Activated effector memory CD4-positive, alpha-beta T cell treated with anti-CD3 and anti-CD28 coated beads, Interleukin-2, amount 50 U/mL, for 16 hours (primary cell): Measurements from ENCODE around the gene MYH11.
"Not testable (repeated sequence)": the region's sequence is repeated elsewhere in the genome, so short reads cannot be mapped to it uniquely, and the experiment has no call there.

ENCODE experiments used
- DNase-seq: peaks from one replicate; pipeline ENCODE4 v3.0.0-alpha.2; 2020

The MYH11 gene

DNA sequence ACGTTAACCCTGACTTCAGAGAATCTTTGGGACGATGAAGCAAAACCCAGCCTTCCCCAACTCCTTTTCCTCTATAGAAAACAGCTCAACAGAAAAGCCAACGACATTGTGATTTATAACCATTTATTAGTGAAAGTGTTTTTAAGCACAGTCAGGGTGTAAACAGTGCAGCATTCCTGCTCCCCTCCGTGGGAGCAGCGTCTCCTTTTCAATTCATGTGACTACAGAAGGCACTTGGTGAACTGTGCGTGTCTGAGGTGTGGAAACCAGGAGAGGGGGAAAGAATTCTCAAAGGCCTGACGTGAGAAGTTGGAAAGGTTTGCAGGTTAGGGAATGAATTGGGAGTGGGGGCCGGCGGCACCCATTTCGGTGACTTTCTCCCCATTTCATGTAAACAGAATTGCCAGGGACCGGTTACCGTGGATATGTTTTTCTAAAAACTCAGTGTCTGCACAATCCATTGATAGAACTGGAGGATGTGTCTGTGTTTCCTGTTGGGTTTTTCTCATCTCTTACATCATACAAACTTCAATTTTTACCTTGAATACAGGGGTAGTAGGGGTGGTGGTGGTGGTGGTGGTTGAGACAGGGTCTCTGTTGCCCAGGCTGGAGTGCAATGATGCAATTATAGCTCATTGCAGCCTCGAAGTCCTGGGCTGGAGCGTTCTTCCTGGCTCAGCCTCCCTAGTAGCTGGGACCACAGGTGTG is 153.6 kb downstream of the MYH11 start:
- DNase-seq = no peak

DNA sequence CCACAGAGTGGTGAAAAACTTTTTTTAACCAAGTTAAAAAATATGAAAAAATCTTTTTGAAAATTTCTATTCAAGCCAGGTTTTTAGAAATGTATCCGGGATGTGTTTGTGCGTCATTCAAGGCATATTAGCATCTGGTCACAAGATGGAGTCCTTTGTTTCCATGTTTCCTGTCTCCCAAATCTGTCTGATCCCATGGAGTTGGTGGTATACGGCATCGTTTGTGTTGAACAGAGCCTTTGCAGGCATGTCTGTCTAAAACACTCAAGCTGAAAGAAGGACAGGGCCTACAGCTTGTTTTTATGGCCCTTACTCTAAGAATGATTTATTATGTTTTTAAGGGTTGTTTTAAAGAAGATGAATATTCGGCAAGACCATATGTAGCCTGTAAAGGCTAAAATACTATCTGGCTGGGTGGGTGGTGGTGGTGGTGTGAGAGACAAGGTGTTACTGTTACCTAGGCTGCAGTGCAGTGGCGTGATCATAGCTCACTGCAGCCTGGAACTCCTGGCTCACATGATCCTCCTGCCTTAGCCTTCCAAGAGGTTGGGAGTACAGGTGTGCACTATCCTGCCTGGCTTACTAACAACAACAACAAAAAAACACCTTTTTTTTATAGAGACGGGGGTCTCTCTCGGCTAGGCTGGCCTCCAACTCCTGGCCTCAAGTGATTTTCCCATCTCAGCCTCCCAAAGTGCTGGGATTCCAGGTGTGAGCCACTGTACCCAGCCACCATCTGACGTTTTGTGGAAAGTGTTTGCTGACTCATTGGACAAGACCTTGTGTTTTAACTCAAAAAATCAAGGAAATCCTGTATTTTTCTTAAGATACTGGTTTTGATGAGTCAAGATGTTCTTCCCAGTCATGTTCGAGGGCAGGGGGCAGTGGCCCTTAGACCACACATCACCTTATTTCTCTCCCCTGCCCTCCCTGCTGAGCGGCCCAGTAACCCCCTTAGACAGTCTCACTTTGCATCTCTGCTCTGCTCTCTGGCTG is 154.6 kb downstream of the MYH11 start:
- DNase-seq = no peak

DNA sequence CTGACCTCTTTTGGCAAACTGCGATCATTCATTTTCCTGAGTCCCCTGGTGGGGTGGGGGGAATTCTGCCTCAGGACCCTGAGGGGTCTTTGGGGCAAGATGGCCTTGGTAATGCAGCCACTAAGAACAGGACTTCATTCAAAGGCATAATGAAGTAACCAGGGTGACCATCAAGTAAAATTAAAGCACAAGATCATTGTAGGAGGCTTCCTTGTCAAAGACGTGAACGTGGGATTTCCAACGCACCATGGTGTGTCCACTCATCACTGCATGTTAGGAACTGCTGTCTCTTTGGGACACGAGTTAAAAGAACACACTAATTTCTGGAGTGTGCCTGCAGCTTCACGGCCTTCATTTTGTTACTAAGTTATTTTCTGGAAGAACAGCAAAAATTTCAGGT is 155.5 kb downstream of the MYH11 start:
- DNase-seq = no peak

DNA sequence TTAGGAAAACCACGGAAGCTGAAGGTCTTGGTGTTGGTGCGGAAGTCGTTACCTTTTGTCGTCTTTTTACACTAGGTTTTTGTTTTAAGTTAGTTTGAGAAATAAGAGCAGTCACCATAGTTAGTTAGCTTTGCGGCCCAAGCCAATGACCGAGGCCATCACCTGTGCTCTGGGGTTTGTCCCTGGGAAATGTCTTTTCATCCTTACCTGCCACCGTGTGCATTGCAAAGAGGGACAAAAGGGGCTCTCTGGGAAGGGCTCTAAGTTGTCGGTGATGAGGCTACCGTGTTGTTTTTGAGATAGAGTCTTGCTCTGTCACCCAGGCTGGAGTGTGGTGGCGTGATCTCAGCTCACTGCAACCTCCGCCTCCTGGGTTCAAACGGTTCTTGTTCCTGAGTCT is 157.0 kb downstream of the MYH11 start:
- DNase-seq = no peak

DNA sequence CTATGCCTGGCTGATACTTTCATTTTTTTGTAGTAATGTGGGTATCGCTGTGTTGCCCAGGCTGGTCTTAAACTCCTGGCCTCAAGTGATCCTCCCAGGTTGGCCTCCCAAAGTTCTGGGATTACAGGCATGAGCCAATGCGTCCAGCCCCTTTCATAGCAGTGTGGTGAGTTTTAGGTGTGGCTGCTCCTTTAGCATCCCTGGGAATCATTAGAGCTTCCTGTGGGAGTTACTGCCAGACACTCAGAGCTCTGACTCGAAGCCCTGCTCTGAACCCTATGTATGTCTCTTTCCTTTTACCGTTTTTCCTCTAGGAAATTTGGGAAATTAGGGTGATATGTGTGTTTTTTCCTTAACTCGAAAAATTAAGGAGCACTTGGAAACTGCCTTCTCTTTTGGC is 162.3 kb downstream of the MYH11 start:
- no peak for DNase-seq

DNA sequence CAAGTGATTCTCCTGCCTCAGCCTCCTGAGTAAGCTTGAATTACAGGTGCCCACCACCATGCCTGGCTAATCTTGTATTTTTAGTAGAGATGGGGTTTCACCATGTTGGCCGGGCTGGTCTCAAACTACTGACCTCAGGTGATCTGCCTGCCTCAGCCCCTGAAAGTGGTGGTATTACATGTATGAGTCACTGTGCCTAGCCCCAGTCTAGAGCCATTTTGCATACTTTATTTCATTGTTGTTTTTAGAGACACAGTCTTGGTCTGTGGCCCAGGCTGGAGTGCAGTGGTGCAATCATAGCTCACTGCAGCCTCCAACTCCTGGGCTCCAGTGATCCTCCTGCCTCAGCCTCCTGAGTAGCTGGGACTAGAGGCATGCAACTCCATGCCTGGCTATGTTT is 164.3 kb downstream of the MYH11 start:
- DNase-seq = not testable (repeated sequence)

DNA sequence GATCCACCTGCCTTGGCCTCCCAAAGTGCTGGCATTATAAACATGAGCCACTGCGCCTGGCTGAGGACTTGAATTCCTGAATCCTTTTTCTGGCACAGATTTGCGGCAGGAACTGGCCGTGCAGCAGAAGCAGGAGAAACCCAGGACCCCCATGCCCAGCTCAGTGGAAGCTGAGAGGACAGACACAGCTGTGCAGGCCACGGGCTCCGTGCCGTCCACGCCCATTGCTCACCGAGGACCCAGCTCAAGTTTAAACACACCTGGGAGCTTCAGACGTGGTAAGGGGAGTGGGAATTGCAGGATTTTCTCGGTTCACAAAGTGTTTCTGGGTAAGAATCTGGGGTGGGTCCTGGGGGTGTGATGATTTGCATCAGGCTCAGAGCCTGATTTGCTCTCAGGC is 165.8 kb downstream of the MYH11 start:
- no peak for DNase-seq

DNA sequence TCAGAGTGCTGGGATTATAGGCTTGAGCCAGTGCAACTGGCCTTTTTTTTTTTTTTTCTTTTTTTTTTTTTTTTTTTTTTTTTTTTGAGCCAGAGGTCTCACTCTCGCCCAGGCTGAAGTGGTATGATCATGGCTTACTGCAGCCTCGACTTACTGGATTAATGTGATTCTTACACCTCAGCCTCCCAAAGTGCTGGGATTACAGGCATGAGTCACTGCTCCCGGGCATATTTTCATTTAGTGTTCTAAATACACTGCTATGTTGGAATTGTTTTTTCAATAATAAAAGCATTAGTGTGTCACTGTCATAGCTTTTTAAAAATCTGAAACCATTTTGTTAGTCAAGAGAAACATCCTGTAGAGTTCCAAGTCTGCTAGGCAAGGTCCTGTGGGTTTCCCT is 166.5 kb downstream of the MYH11 start:
- no peak for DNase-seq

DNA sequence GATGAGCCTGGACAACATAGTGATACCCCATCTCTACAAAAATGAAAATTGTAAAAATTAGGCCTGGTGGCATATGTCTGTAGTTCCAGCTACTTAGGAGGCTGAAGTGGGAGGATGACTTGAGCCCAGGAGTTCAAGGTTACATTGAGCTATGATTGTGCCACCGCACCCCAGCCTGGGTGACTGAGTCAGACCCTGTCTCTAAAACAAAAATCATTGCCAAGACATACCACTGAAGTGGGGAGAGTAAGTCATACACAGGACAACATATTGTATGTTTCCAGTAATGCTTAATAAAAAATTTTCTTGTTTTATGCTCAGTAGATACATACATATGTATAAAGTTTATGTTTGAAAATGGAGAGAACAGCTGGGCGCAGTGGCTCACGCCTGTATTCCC is 167.5 kb downstream of the MYH11 start:
- no peak for DNase-seq

DNA sequence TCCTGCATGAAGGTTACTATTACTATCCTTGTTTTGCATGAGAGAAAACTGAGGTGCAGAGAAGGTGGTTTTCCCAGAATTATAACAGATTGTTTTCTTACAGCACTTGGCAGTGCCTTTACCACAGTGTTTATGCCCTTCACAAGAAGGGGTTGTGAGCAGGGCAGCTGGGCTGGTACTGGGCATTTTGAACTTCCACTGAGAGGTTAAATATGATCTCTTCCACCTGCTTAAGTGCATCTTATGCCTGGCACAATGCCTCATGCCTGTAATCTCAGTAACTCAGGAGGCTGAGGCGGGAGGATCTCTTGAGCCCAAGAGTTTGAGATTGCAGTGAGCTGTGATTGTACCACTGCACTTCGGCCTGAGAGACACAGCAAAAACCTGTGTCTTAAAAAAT is 170.5 kb downstream of the MYH11 start:
- DNase-seq = no peak

DNA sequence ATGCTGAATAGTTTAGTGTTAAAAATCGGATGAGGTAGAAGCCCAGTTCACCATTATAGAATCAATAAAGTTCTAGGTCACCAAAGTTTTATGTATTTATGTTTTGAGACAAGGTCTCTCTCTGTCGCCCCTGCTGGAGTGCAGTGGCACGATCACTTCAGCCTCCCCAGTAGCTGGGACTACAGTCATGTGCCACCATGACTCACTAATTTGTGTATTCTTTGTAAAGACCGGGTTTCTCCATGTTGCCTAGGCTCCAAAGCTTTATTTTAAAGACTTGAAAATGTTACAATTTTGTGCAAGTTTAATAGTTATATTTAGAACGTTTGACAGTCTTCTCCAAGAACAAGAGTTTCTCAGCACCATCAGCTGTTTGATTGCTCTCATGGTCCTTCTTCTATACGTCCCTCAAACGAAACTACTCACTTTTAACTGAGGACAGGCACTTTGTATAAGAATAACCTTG is 174.7 kb downstream of the MYH11 start:
- peak; percentile 80 for DNase-seq

DNA sequence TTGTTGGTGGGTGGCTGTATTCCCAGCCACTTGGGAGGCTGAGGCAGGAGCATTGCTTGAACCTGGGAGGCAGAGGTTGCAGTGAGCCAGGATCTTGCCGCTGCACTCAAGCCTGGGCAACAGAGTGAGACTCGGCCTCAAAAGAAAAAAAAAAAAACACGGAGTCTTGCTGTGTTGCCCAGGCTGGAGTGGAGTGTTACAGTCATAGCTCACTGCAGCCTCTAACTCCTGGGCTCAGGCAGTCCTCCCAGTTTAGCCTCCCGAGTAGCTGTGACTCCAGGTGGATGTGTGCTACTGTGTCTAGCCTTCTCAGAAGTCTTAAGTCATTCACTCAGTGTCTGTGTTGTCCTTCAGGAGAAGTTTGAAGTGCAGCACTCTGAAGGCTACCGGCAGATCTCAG is 179.4 kb downstream of the MYH11 start:
- DNase-seq = no peak

DNA sequence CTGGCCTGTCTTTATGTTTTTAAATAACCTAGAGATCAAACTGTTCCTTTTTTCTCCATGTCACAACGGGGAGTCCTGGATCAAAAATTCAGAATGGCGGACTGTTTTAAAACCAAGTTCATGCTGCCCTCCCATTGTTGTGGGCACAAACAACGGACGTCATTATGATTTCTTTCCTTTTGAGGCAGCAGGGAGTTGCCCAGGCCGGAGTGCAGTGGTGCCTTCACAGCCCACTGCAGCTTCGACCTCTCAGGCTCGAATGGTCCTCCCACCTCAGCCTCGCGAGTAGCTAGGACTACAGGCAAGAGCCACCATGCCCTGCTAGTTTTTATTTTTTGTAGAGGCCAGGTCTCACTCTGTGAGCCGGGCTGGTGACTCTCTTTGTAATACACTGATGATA is 180.3 kb downstream of the MYH11 start:
- no peak for DNase-seq

DNA sequence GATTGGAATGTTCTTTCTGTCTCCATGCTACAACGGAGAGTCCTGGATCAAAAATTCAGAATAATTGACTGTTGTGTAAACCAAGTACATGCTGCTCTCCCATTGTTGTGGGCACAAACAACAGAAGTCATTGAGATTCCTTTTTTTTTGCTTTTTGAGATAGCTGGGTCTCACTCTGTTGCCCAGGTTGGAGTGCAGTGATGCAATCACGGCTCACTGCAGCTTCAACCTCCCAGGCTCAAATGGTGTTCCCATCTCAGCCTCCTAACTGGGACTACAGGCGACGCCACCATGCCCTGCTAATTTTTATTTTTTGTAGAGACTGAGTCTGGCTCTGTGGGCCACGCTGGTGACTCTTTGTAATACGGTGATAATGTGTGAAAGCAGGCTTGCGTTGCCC is 182.3 kb downstream of the MYH11 start:
- no peak for DNase-seq

DNA sequence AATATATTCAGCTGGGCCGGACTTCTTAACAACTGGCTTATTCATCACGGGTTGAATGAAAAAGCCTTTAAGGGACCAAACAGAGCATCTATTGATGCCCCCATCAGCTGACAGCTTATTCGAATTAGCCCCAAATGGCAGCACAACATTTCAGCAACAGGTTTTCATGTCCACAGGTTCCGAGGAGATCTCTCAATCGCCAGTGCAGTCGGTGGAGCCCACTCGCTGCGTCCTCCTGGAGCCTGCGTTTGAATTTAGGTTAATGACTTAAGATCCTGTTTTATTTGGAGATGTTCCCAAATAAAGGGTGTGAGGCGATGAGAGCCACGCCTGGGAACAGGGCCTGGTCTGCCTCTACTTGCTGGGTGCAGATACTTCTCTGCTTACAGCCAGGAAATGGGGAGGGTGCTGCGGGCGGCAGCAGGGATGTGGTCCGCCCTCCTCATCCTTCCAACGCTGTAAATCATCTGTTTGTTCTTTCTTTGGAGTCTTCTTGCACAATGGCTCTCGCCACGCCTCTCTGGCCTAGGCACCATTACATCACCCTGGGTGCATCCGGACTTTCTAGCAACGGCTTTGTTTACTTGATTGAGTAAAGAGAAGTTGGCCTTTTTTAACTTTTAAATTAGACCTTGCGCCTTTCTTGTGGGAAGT is 184.2 kb downstream of the MYH11 start:
- DNase-seq = peak; percentile 86

DNA sequence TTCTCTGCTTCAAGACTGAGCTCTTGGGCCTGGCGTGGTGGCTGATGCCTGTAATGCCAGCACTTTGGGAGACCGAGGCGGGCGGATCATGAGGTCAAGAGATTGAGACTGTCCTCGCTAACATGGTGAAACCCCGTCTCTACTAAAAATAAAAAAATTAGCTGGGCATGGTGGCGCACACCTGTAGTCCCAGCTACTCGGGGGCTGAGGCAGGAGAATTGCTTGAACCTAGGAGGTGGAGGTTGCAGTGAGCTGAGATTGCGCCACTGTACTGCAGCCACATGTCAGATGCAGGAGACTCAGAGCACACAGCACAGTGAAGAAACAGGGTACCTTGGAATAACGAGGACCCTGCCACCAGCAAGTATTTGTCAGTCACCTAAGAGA is 184.7 kb downstream of the MYH11 start:
- not testable (repeated sequence) for DNase-seq

DNA sequence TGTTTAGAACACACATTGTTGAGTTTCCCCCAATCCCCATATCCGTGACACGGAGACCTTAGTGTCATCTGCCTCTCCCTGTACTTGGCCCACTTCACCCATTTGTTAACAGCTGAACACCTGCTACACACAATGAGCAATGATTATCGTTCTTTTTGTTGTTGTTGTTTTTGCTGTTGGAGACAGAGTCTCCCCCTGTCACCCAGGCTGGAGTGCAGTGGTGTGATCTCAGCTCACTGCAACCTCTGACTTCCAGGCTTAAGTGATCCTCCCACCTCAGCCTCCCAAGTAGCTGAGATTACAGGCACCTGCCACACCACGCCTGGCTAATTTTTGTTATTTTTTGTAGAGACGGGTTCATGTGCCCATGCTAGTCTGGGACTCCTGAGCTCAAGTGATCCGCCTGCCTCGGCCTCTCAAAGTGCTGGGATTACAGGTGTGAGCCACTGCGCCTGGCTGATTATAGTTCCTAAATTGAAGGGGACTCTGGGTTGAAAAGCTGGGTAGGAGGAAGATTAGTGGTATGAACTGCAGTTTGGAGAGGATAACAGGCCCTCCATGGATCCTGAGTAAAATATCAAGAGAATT is 185.2 kb downstream of the MYH11 start:
- DNase-seq = no peak

DNA sequence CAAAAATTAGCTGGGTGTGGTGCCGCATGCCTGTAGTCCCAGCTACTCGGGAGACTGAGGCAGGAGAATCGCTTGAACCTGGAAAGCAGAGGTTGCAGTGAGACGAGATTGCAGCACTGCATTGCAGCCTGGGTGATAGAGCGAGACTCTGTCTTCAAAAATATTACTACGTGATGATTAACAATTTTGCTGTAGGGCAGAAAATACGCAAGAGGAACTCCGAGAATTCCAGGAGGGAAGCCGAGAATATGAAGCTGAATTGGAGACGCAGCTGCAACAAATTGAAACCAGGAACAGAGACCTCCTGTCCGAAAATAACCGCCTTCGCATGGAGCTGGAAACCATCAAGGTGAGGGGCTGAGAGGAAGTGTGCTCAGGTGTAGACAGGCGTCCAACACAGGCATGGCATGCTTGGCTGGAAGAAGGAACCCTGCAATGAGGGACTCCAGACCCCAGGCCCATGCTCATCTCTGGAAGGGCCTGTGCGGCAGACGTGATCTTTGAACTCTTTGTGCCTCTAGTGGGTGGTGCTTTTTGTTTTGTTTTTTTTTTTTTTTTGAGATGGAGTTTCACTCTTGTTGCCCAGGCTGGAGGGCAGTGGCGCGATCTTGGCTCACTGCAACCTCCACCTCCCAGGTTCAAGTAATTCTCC is 189.6 kb downstream of the MYH11 start:
- no peak for DNase-seq

DNA sequence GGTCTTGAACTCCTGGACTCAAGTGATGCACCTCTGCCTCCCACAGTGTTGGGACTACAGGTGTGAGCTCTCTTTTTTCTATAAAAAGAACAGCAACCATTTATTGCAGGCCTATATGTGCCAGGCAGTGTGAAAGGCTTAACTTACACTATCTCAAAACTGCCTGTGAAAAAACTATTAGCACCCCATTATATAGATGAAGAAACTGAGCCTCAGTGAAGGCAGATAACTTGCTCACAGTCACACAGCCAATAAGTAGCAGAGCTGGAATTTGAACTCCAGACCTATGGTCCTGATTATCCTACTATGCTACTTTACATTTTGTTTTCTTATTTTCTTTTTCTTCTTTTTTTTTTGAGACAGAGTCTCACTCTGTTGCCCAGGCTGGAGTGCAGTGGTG is 191.7 kb downstream of the MYH11 start:
- DNase-seq = no peak

DNA sequence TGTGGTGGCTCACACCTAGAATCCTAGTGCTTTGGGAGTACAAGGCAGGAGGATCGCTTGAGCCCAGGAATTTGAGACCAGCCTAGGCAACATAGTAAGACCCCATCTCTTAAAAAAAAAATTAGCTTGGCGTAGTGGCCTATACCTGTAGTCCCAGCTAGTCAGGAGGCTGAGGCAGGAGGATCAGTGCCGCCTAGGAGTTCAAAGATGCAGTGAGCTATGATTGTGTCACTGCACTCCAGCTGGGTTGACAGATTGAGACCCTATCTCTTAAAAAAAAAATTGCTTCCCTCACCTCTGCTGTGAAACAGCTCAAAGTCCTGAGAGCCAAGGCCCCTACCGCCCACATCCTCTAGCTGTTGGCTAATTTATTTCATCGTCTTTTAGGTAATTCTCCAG is 196.6 kb downstream of the MYH11 start:
- no peak for DNase-seq

DNA sequence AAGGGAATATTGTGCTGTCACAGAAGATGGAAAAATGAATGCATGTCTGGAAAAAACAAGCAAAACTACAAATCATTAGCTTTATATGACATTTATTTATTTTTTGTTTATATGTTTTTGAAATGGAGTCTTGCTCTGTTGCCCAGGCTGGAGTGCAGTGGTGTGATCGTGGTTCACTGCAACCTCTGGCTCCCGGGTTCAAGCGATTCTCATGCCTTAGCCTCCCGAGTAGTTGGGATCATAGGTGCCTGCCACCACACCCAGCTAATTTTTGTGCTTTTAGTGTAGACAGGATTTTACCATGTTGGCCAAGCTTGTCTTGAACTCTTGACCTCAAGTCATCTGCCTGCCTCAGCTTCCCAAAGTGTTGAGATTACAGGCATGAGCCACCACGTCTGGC is 198.3 kb downstream of the MYH11 start:
- peak; percentile 44 for DNase-seq

DNA sequence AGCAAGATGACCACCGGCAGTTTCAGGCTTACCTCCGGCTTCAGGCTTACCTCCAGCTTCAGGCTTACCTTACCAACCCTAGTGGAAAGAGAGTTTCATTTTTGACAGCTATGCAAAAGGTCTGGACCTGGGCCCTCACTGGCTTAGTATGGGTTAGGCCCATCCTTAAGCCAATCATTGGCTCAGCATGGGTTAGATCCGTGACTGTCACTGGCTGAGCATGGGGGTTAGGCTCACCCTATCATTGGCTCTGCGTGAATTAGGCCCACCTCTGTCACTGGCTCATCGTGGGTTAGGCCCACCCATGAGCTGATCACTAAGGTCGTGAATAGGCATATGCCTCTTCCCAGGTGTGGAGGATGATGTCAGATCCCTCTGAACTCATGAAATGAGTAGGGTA is 198.7 kb downstream of the MYH11 start:
- peak; percentile 55 for DNase-seq

DNA sequence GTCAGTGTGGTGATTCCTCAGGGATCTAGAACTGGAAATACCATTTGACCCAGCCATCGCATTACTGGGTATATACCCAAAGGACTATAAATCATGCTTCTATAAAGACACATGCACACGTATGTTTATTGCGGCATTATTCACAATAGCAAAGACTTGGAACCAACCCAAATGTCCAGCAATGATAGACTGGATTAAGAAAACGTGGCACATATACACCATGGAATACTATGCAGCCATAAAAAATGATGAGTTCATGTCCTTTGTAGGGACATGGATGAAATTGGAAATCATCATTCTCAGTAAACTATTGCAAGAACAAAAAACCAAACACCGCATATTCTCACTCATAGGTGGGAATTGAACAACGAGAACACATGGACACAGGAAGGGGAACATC is 201.3 kb downstream of the MYH11 start:
- not testable (repeated sequence) for DNase-seq
